AG10803 (cell line): ENCODE data around the gene SLC16A2.
"Not testable (repeated sequence)": the region's sequence is repeated elsewhere in the genome, so short reads cannot be mapped to it uniquely, and the experiment has no call there.

Experiments used
- DNase-seq: peaks from one replicate; pipeline ENCODE4 v3.0.0; 2010; ENCODE audit warnings: low read depth
- H3K4me3 ChIP-seq: 2 replicates; pipeline ENCODE4 v1.5.1; 2011; ENCODE audit warnings: mild to moderate bottlenecking, low read length, control low read depth
- CTCF ChIP-seq: conservative IDR thresholded peaks from 2 replicates; pipeline ENCODE4 v1.5.1; 2011; ENCODE audit warnings: mild to moderate bottlenecking, low read length, control low read depth, inconsistent platforms

SLC16A2 gene

GRCh38 chrX:74451450-74452198 is 30.3 kb downstream of the SLC16A2 start:
- DNase-seq: no peak
- no peak overlapping the region for H3K4me3 ChIP-seq
- no peak for TF ChIP-seq CTCF

GRCh38 chrX:74452199-74452481 is 30.8 kb downstream of the SLC16A2 start:
- DNase-seq: no peak
- TF ChIP-seq CTCF: no peak
- no peak overlapping the region for H3K4me3 ChIP-seq

- H3K4me3 ChIP-seq: no peak overlapping the region
- TF ChIP-seq CTCF: no peak
- DNase-seq: no peak
Observed at GRCh38 chrX:74453178-74453577, 31.9 kb downstream of the SLC16A2 start.

GRCh38 chrX:74454233-74454632 is 32.9 kb downstream of the SLC16A2 start:
- H3K4me3 ChIP-seq, DNase-seq: not testable (repeated sequence)

GRCh38 chrX:74458736-74459135 is 37.4 kb downstream of the SLC16A2 start:
- peak; percentile 73 for DNase-seq
- no peak overlapping the region for H3K4me3 ChIP-seq
- peak; percentile 16 for TF ChIP-seq CTCF

GRCh38 chrX:74461384-74461783 is 40.1 kb downstream of the SLC16A2 start:
- peak; percentile 31 for DNase-seq
- H3K4me3 ChIP-seq: no peak overlapping the region
- TF ChIP-seq CTCF: no peak

- no peak for DNase-seq
- no peak for TF ChIP-seq CTCF
- no peak overlapping the region for H3K4me3 ChIP-seq
Observed at GRCh38 chrX:74464722-74465121, 43.4 kb downstream of the SLC16A2 start.

GRCh38 chrX:74465424-74465823 is 44.1 kb downstream of the SLC16A2 start:
- peak; percentile 49 for DNase-seq
- no peak overlapping the region for H3K4me3 ChIP-seq
- TF ChIP-seq CTCF: peak; percentile 50
